ENCODE results near the gene CLDN9. TPM values are rescaled to one million over a fixed set of nuclear protein-coding genes. Genes with fewer than 3 reads are reported as not detected.

CLDN9 gene
- total and polyA plus RNA-seq, 7 donors = 0.12 to 2.2 (median 0.74) TPM

DNA sequence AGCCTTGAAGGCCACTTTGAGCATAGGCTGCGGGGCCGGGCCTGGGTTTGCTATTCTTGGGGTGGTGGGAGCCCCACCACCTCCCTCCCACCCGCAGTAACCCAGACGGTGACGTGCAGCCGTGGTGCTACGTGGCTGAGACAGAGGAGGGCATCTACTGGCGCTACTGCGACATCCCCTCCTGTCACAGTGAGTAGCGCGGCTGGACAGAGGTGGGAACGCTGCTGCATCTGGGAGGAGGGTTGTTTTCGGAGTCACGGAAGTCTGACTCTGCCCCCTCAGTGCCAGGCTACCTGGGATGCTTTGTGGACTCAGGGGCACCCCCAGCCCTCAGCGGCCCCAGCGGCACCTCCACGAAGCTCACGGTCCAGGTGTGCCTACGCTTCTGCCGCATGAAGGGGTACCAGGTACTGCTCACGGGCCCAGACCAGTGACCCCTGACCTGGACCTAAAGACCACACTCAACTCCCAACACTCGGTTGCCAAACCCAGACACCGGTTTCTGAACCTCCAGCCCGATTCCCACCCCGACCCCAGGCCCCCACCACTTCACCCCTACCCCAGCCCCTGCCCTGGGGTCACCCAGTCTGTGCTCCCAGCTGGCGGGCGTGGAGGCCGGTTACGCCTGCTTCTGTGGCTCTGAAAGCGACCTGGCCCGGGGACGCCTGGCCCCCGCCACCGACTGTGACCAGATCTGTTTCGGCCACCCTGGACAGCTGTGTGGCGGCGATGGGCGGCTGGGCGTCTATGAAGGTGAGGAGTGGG lies 46.5 kb upstream of the CLDN9 start:
- ATAC-seq = no peak
- TF ChIP-seq, protein P1, sequence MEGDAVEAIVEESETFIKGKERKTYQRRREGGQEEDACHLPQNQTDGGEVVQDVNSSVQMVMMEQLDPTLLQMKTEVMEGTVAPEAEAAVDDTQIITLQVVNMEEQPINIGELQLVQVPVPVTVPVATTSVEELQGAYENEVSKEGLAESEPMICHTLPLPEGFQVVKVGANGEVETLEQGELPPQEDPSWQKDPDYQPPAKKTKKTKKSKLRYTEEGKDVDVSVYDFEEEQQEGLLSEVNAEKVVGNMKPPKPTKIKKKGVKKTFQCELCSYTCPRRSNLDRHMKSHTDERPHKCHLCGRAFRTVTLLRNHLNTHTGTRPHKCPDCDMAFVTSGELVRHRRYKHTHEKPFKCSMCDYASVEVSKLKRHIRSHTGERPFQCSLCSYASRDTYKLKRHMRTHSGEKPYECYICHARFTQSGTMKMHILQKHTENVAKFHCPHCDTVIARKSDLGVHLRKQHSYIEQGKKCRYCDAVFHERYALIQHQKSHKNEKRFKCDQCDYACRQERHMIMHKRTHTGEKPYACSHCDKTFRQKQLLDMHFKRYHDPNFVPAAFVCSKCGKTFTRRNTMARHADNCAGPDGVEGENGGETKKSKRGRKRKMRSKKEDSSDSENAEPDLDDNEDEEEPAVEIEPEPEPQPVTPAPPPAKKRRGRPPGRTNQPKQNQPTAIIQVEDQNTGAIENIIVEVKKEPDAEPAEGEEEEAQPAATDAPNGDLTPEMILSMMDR (IDR thresholded peaks at IDR 0.05) = no peak
- 50 to 57% (median 51%) methylated on average over 38 to 39 of the region's 39 CpGs for WGBS, 3 donors
- DNase-seq = no peak
- intact Hi-C loops (cut with DNase I) = no loop called here
- peak overlapping the region; percentile 34 for H3K4me3 ChIP-seq
- H3K9me3 ChIP-seq = no peaks in the 10 kb centered on the region
- no peaks in the 10 kb centered on the region for H3K36me3 ChIP-seq (ENCODE audit: insufficient read depth in 1 of 2, low read depth in 1 of 2)
- no peak overlapping the region for H3K27ac ChIP-seq
- H3K4me1 ChIP-seq = peaks cover 32% of the 10 kb centered on the region
- peaks cover 0 to 74% (median 37%) of the 10 kb centered on the region in 3 donors for H3K27me3 ChIP-seq (ENCODE audit: insufficient read depth in 3 of 3, low read length in 2 of 3)

DNA sequence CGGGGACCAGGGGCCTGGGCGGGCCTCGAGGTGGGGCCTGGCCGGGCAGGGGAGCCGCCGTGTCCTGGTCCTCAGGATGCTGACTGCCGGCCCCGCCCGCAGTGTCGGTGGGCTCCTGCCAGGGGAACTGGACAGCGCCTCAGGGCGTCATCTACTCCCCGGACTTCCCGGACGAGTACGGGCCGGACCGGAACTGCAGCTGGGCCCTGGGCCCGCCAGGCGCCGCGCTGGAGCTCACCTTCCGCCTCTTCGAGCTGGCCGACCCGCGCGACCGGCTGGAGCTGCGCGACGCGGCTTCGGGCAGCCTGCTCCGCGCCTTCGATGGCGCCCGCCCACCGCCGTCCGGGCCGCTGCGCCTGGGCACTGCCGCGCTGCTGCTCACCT lies 45.9 kb upstream of the CLDN9 start:
- peaks cover 32% of the 10 kb centered on the region for H3K4me1 ChIP-seq
- H3K36me3 ChIP-seq (ENCODE audit: insufficient read depth in 1 of 2, low read depth in 1 of 2) = no peaks in the 10 kb centered on the region
- H3K4me3 ChIP-seq = peak overlapping the region; percentile 34
- DNase-seq = no peak
- intact Hi-C loops (cut with DNase I) = no loop called here
- WGBS, 3 donors = 2 to 4% (median 3%) methylated on average over 20 to 46 of the region's 46 CpGs
- peaks cover 0 to 68% (median 37%) of the 10 kb centered on the region in 3 donors for H3K27me3 ChIP-seq (ENCODE audit: insufficient read depth in 3 of 3, low read length in 2 of 3)
- no peaks in the 10 kb centered on the region for H3K9me3 ChIP-seq
- TF ChIP-seq, protein P1 (IDR thresholded peaks at IDR 0.05) = no peak
- no peak overlapping the region for H3K27ac ChIP-seq
- ATAC-seq = no peak

DNA sequence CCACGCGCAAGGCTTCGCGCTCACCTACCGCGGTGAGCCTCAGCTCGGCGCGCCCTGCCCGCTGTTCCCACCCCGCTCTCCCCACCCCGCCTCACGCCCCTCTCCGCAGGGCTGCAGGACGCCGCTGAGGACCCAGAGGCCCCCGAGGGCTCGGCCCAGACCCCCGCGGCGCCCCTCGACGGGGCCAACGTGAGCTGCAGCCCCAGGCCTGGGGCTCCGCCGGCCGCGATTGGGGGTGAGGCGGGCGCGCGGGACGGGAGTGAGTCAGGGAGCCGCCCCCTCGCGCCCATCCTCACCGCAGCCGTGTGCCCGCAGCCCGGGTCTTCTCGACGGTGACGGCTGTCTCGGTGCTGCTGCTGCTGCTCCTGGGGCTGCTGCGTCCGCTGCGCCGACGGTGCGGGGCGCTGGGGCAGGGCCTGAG lies 45.5 kb upstream of the CLDN9 start:
- 9 to 15% (median 10%) methylated on average over 38 to 51 of the region's 51 CpGs for WGBS, 3 donors
- H3K4me3 ChIP-seq = peak overlapping the region; percentile 34
- intact Hi-C loops (cut with DNase I) = no loop called here
- ATAC-seq (no peak), DNase-seq (no peak)
- H3K27ac ChIP-seq = no peak overlapping the region
- H3K4me1 ChIP-seq = peaks cover 32% of the 10 kb centered on the region
- peaks cover 0 to 64% (median 34%) of the 10 kb centered on the region in 3 donors for H3K27me3 ChIP-seq (ENCODE audit: insufficient read depth in 3 of 3, low read length in 2 of 3)
- TF ChIP-seq, protein P1 (IDR thresholded peaks at IDR 0.05) = no peak
- H3K36me3 ChIP-seq (ENCODE audit: insufficient read depth in 1 of 2, low read depth in 1 of 2) = no peaks in the 10 kb centered on the region
- H3K9me3 ChIP-seq = no peaks in the 10 kb centered on the region

DNA sequence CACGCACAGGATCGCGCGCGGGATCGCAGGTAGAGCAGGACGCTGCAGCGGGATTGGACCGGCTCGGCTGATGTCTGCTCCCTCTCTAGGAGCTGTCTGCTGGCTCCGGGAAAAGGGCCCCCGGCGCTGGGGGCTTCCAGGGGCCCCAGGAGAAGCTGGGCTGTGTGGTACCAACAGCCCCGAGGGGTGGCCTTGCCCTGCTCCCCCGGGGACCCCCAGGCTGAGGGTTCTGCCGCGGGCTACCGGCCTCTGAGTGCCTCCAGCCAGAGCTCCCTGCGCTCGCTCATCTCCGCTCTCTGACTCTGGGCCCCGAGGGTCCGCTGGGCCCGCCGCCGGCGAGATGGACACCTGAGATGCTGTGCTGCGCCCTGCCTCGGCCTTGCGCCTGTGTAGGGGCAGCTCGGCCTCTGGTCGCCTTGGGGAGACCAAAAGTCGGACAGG lies 45.0 kb upstream of the CLDN9 start:
- peaks cover 0 to 59% (median 30%) of the 10 kb centered on the region in 3 donors for H3K27me3 ChIP-seq (ENCODE audit: insufficient read depth in 3 of 3, low read length in 2 of 3)

More for the DNA sequence above, 45.0 kb upstream of the CLDN9 start:
- ATAC-seq (no peak), DNase-seq (no peak)
- intact Hi-C loops (cut with DNase I) = no loop called here
- TF ChIP-seq, protein P1 (IDR thresholded peaks at IDR 0.05) = no peak
- H3K36me3 ChIP-seq (ENCODE audit: insufficient read depth in 1 of 2, low read depth in 1 of 2) = no peaks in the 10 kb centered on the region
- peaks cover 32% of the 10 kb centered on the region for H3K4me1 ChIP-seq
- no peaks in the 10 kb centered on the region for H3K9me3 ChIP-seq
- H3K27ac ChIP-seq = no peak overlapping the region
- 44 to 52% (median 51%) methylated on average over 25 to 33 of the region's 33 CpGs for WGBS, 3 donors
- H3K4me3 ChIP-seq = no peak overlapping the region

Measured in psoas muscle (tissue), 8 donors.